ES-I3 (cell line): ENCODE measurements around the gene RHOH.
"Not testable (repeated sequence)": the region's sequence is repeated elsewhere in the genome, so short reads cannot be mapped to it uniquely, and the experiment has no call there.

Source experiments
- H3K36me3 ChIP-seq: 2 replicates; pipeline ENCODE4 v1.6.1; 2013; ENCODE audit warnings: mild to moderate bottlenecking, low read length, control low read depth, moderate library complexity; ENCODE audit not compliant: insufficient read depth
- H3K4me1 ChIP-seq: 2 replicates; pipeline ENCODE4 v1.6.1; 2013; ENCODE audit warnings: mild to moderate bottlenecking, control low read depth, low read length; ENCODE audit not compliant: insufficient read depth
- H3K9ac ChIP-seq: 2 replicates; pipeline ENCODE4 v1.6.1; 2013; ENCODE audit warnings: low read depth, mild to moderate bottlenecking, low read length, moderate library complexity
- H3K9me3 ChIP-seq: 2 replicates; pipeline ENCODE4 v1.6.1; 2013; ENCODE audit warnings: mild to moderate bottlenecking, low read length, moderate library complexity; ENCODE audit not compliant: control insufficient read depth, insufficient read depth

The RHOH gene

GRCh38 chr4:40264497-40264896, 67.7 kb downstream of the RHOH start:
- Histone ChIP-seq H3K36me3 (no peaks in the 10 kb centered on the region), H3K4me1 (0 out of 2 replicates have a peak, but pooled peaks cover 6% of the 10 kb centered on the region), H3K9ac (no peak overlapping the region), H3K9me3 (no peaks in the 10 kb centered on the region)

GRCh38 chr4:40264995-40265909, 68.4 kb downstream of the RHOH start:
- Histone ChIP-seq H3K4me1 (0 out of 2 replicates have a peak, but pooled peaks cover 6% of the 10 kb centered on the region), H3K9me3 (no peaks in the 10 kb centered on the region), H3K36me3 (no peaks in the 10 kb centered on the region), H3K9ac (no peak overlapping the region)

GRCh38 chr4:40265910-40266274, 69.1 kb downstream of the RHOH start:
- no peaks in the 10 kb centered on the region for H3K36me3 ChIP-seq
- H3K9me3 ChIP-seq: no peaks in the 10 kb centered on the region
- H3K4me1 ChIP-seq: 0 out of 2 replicates have a peak, but pooled peaks cover 6% of the 10 kb centered on the region
- H3K9ac ChIP-seq: no peak overlapping the region

- Histone ChIP-seq H3K4me1 (0 out of 2 replicates have a peak, but pooled peaks cover 6% of the 10 kb centered on the region), H3K9ac (no peak overlapping the region), H3K9me3 (no peaks in the 10 kb centered on the region), H3K36me3 (no peaks in the 10 kb centered on the region)
These were observed 72.3 kb downstream of the RHOH start for GRCh38 chr4:40269133-40269532.

- Histone ChIP-seq H3K36me3 (no peaks in the 10 kb centered on the region), H3K9me3 (no peaks in the 10 kb centered on the region), H3K9ac (no peak overlapping the region)
These were observed 73.8 kb downstream of the RHOH start for GRCh38 chr4:40270609-40271008.

GRCh38 chr4:40275065-40275730, 78.4 kb downstream of the RHOH start:
- H3K36me3 ChIP-seq: no peaks in the 10 kb centered on the region
- H3K9me3 ChIP-seq: no peaks in the 10 kb centered on the region
- H3K4me1 ChIP-seq: no peaks in the 10 kb centered on the region
- H3K9ac ChIP-seq: no peak overlapping the region

More at GRCh38 chr4:40270609-40271008, 73.8 kb downstream of the RHOH start:
- H3K4me1 ChIP-seq: no peaks in the 10 kb centered on the region

- no peaks in the 10 kb centered on the region for H3K4me1 ChIP-seq
- H3K9me3 ChIP-seq: no peaks in the 10 kb centered on the region
- H3K36me3 ChIP-seq: no peaks in the 10 kb centered on the region
- H3K9ac ChIP-seq: no peak overlapping the region
These were observed 79.7 kb downstream of the RHOH start for GRCh38 chr4:40276546-40276945.

- Histone ChIP-seq H3K36me3 (no peaks in the 10 kb centered on the region), H3K9me3 (no peaks in the 10 kb centered on the region), H3K4me1 (no peaks in the 10 kb centered on the region), H3K9ac (no peak overlapping the region)
These were observed 83.8 kb downstream of the RHOH start for GRCh38 chr4:40280586-40280985.

GRCh38 chr4:40281099-40281498, 84.3 kb downstream of the RHOH start:
- H3K36me3 ChIP-seq: no peaks in the 10 kb centered on the region
- no peaks in the 10 kb centered on the region for H3K9me3 ChIP-seq
- no peaks in the 10 kb centered on the region for H3K4me1 ChIP-seq
- no peak overlapping the region for H3K9ac ChIP-seq

- Histone ChIP-seq H3K9ac (no peak overlapping the region), H3K4me1 (no peaks in the 10 kb centered on the region), H3K36me3 (no peaks in the 10 kb centered on the region), H3K9me3 (no peaks in the 10 kb centered on the region)
These were observed 85.1 kb downstream of the RHOH start for GRCh38 chr4:40281913-40282312.

- not testable (repeated sequence) for H3K9me3 ChIP-seq, H3K36me3 ChIP-seq, H3K4me1 ChIP-seq, H3K9ac ChIP-seq
These were observed 86.0 kb downstream of the RHOH start for GRCh38 chr4:40282857-40283256.

GRCh38 chr4:40283413-40283812, 86.6 kb downstream of the RHOH start:
- no peak overlapping the region for H3K9ac ChIP-seq
- H3K4me1 ChIP-seq: no peaks in the 10 kb centered on the region

GRCh38 chr4:40283968-40284367, 87.1 kb downstream of the RHOH start:
- Histone ChIP-seq H3K4me1 (no peaks in the 10 kb centered on the region), H3K36me3 (no peaks in the 10 kb centered on the region), H3K9ac (no peak overlapping the region), H3K9me3 (no peaks in the 10 kb centered on the region)

More at GRCh38 chr4:40283413-40283812, 86.6 kb downstream of the RHOH start:
- Histone ChIP-seq H3K9me3 (no peaks in the 10 kb centered on the region), H3K36me3 (no peaks in the 10 kb centered on the region)

- H3K36me3 ChIP-seq: no peaks in the 10 kb centered on the region
- no peaks in the 10 kb centered on the region for H3K9me3 ChIP-seq
- H3K9ac ChIP-seq: no peak overlapping the region
- H3K4me1 ChIP-seq: no peaks in the 10 kb centered on the region
These were observed 88.9 kb downstream of the RHOH start for GRCh38 chr4:40285692-40286091.

- no peak overlapping the region for H3K9ac ChIP-seq
- H3K36me3 ChIP-seq: no peaks in the 10 kb centered on the region
- H3K4me1 ChIP-seq: no peaks in the 10 kb centered on the region
- H3K9me3 ChIP-seq: no peaks in the 10 kb centered on the region
These were observed 91.7 kb downstream of the RHOH start for GRCh38 chr4:40288566-40288965.
